H9 (cell line): ENCODE results near the gene FBN1. TPM values are rescaled to one million over a fixed set of nuclear protein-coding genes. Genes with fewer than 3 reads are reported as not detected.

Experiments
- DNase-seq: peaks from one replicate; pipeline ENCODE4 v3.0.0-alpha.2; 2017
- H2AFZ ChIP-seq: one replicate; pipeline ENCODE4 v1.6.1; 2013; ENCODE audit warnings: mild to moderate bottlenecking, low read length, control low read depth, moderate library complexity
- H2AK5ac ChIP-seq: 2 replicates; pipeline ENCODE4 v1.6.1; 2013; ENCODE audit warnings: low read length, control low read depth, mixed read lengths; ENCODE audit not compliant: insufficient read length
- H2BK120ac ChIP-seq: one replicate; pipeline ENCODE4 v1.6.1; 2013; ENCODE audit warnings: low read depth, mild to moderate bottlenecking, low read length, control low read depth, inconsistent platforms; ENCODE audit not compliant: poor library complexity, severe bottlenecking
- H2BK12ac ChIP-seq: 2 replicates; pipeline ENCODE4 v1.6.1; 2013; ENCODE audit warnings: low read length, control low read depth, mixed read lengths, low read depth; ENCODE audit not compliant: insufficient read length
- H2BK15ac ChIP-seq: 2 replicates; pipeline ENCODE4 v1.6.1; 2013; ENCODE audit warnings: low read depth, low read length, control low read depth
- H2BK20ac ChIP-seq: one replicate; pipeline ENCODE4 v1.6.1; 2013; ENCODE audit warnings: low read depth, mild to moderate bottlenecking, low read length, control low read depth, inconsistent platforms; ENCODE audit not compliant: poor library complexity, severe bottlenecking
- H2BK5ac ChIP-seq: 2 replicates; pipeline ENCODE4 v1.6.1; 2013; ENCODE audit warnings: low read length, control low read depth, mixed read lengths; ENCODE audit not compliant: insufficient read length
- H3K14ac ChIP-seq: 2 replicates; pipeline ENCODE4 v1.6.1; 2013; ENCODE audit warnings: low read length, control low read depth; ENCODE audit not compliant: insufficient read depth
- H3K18ac ChIP-seq: 2 replicates; pipeline ENCODE4 v1.6.1; 2013; ENCODE audit warnings: low read depth, mild to moderate bottlenecking, mixed read lengths, low read length, control low read depth; ENCODE audit not compliant: insufficient read length
- H3K23ac ChIP-seq: 2 replicates; pipeline ENCODE4 v1.6.1; 2013; ENCODE audit warnings: low read length, control low read depth, mixed read lengths, low read depth; ENCODE audit not compliant: insufficient read length
- H3K23me2 ChIP-seq: 2 replicates; pipeline ENCODE4 v1.6.1; 2013; ENCODE audit warnings: low read depth, mild to moderate bottlenecking, mixed read lengths, low read length, control low read depth; ENCODE audit not compliant: insufficient read length, poor library complexity, severe bottlenecking
- H3K27ac ChIP-seq: 2 replicates; pipeline ENCODE4 v1.5.1; 2013; ENCODE audit warnings: low read length, control low read depth, mixed read lengths, low read depth; ENCODE audit not compliant: insufficient read length
- H3K27me3 ChIP-seq: 2 replicates; pipeline ENCODE4 v1.6.1; 2013; ENCODE audit warnings: low read length, control low read depth, inconsistent platforms; ENCODE audit not compliant: insufficient read depth
- H3K4ac ChIP-seq: 2 replicates; pipeline ENCODE4 v1.6.1; 2013; ENCODE audit warnings: low read depth, mild to moderate bottlenecking, control low read depth, inconsistent platforms, low read length, moderate library complexity
- H3K4me1 ChIP-seq: 2 replicates; pipeline ENCODE4 v1.6.1; 2013; ENCODE audit warnings: low read length, control low read depth, inconsistent platforms; ENCODE audit not compliant: insufficient read depth
- H3K4me2 ChIP-seq: 2 replicates; pipeline ENCODE4 v1.6.1; 2013; ENCODE audit warnings: low read length, control low read depth, mixed read lengths; ENCODE audit not compliant: insufficient read length, insufficient read depth
- H3K56ac ChIP-seq: 2 replicates; pipeline ENCODE4 v1.6.1; 2013; ENCODE audit warnings: low read depth, mild to moderate bottlenecking, mixed read lengths, low read length, control low read depth; ENCODE audit not compliant: insufficient read length
- H3K79me1 ChIP-seq: 2 replicates; pipeline ENCODE4 v1.6.1; 2013; ENCODE audit warnings: low read depth, mild to moderate bottlenecking, moderate library complexity, low read length, control low read depth, inconsistent platforms; ENCODE audit not compliant: insufficient read depth, poor library complexity, severe bottlenecking
- H3K79me2 ChIP-seq: 2 replicates; pipeline ENCODE4 v1.6.1; 2013; ENCODE audit warnings: low read length, control low read depth, inconsistent platforms; ENCODE audit not compliant: insufficient read depth
- H3K9ac ChIP-seq: 2 replicates; pipeline ENCODE4 v1.6.1; 2013; ENCODE audit warnings: low read length, control low read depth, mixed read lengths; ENCODE audit not compliant: insufficient read length; ENCODE audit errors: extremely low read depth
- H3K9me3 ChIP-seq: one replicate; pipeline ENCODE4 v1.6.1; 2013; ENCODE audit warnings: low read depth, low read length, inconsistent platforms; ENCODE audit not compliant: control insufficient read depth
- H3T11ph ChIP-seq: one replicate; pipeline ENCODE4 v1.6.1; 2013; ENCODE audit warnings: mild to moderate bottlenecking, low read length, control low read depth, inconsistent platforms
- H4K20me1 ChIP-seq: one replicate; pipeline ENCODE4 v1.6.1; 2013; ENCODE audit not compliant: control insufficient read depth, insufficient read length, insufficient read depth
- H4K5ac ChIP-seq: 2 replicates; pipeline ENCODE4 v1.6.1; 2013; ENCODE audit warnings: low read depth, mild to moderate bottlenecking, mixed read lengths, low read length, control low read depth; ENCODE audit not compliant: insufficient read length
- H4K8ac ChIP-seq: replicated peaks from 2 replicates; pipeline ENCODE4 v1.6.1; 2013; ENCODE audit warnings: low read length, control low read depth, mixed read lengths, low read depth; ENCODE audit not compliant: insufficient read length
- H4K91ac ChIP-seq: 2 replicates; pipeline ENCODE4 v1.6.1; 2013; ENCODE audit warnings: low read depth, mild to moderate bottlenecking, moderate library complexity, mixed read lengths, low read length, control low read depth; ENCODE audit not compliant: insufficient read length
- H3K27ac Mint-ChIP-seq, 3 experiments: 2 replicates in 2 of 3; 3 replicates in 1 of 3; pipeline ENCODE4 v1.8.0; 2020 to 2021; ENCODE audit warnings: mixed read lengths in 3 of 3, mild to moderate bottlenecking in 1 of 3, moderate library complexity in 1 of 3
- H3K27me3 Mint-ChIP-seq: 2 replicates; pipeline ENCODE4 v1.8.0; 2021; ENCODE audit warnings: low read depth, mild to moderate bottlenecking, moderate library complexity, mixed read lengths
- H3K36me3 Mint-ChIP-seq, 3 experiments: 2 replicates in 2 of 3; 3 replicates in 1 of 3; pipeline ENCODE4 v1.8.0; 2020 to 2021; ENCODE audit warnings: low read depth in 3 of 3, mixed read lengths in 3 of 3; ENCODE audit not compliant: insufficient read depth in 1 of 3
- H3K4me1 Mint-ChIP-seq, 2 experiments: 2 replicates each; pipeline ENCODE4 v1.8.0; 2020; ENCODE audit warnings: mixed read lengths in 2 of 2
- H3K4me3 Mint-ChIP-seq, 2 experiments: 2 replicates in 1 of 2; 3 replicates in 1 of 2; pipeline ENCODE4 v1.8.0; 2020 to 2021; ENCODE audit warnings: mild to moderate bottlenecking in 2 of 2, mixed read lengths in 2 of 2, moderate library complexity in 1 of 2
- H3K9me3 Mint-ChIP-seq, 2 experiments: 2 replicates in 1 of 2; 3 replicates in 1 of 2; pipeline ENCODE4 v1.8.0; 2020; ENCODE audit warnings: mild to moderate bottlenecking in 2 of 2, mixed read lengths in 2 of 2, moderate library complexity in 1 of 2
- CTCF ChIP-seq: fragments of 200-600 bp; sonication (generic); conservative IDR thresholded peaks from 3 replicates; pipeline ENCODE4 v1.8.0; 2021; ENCODE audit warnings: antibody characterized with exemption, mild to moderate bottlenecking
- WGBS: extraction: QIAGEN DNeasy Blood & Tissue Kit; methylation state at CpG from one replicate; pipeline ENCODE4 v1.1.7; 2013; ENCODE audit warnings: missing lambda C conversion rate, low lambda C conversion rate, mixed read lengths; ENCODE audit not compliant: insufficient read length; ENCODE audit errors: extremely low coverage; 5-methylcytosine and 5-hydroxymethylcytosine counted together
- total RNA-seq: library from RNA; stranded (reverse); gene quantifications from 2 replicates; pipeline ENCODE4 v1.2.1, GENCODE V29; 2021

FBN1 gene
- total RNA-seq, 1 experiment from 2014 or later: 3.6 TPM

- no peaks in the 10 kb centered on the region for H3K9me3 ChIP-seq
- H3K79me1 ChIP-seq: no peaks in the 10 kb centered on the region
- no peak for TF ChIP-seq CTCF
- no peak overlapping the region for H4K91ac ChIP-seq
- H4K8ac ChIP-seq: no peak overlapping the region
- no peaks in the 10 kb centered on the region for H3K4me1 ChIP-seq
- Mint-ChIP-seq H3K27ac (no peak overlapping the region), H3K9me3 (peaks cover 2% of the 10 kb centered on the region in 2 experiments; a peak in 3 of 5 replicates), H3K27me3 (no peaks in the 10 kb centered on the region), H3K36me3 (peaks cover 0 to 2% (median 0%) of the 10 kb centered on the region in 3 experiments; a peak in 1 of 7 replicates), H3K4me1 (no peaks in the 10 kb centered on the region), H3K4me3 (no peak overlapping the region)
- whole genome bisulfite sequencing: no CpG with 5 or more reads among the region's 2 CpGs
- H3K14ac ChIP-seq: no peak overlapping the region
- H3K9ac ChIP-seq: no peak overlapping the region
- no peak overlapping the region for H3K23ac ChIP-seq
- no peak overlapping the region for H3K4ac ChIP-seq
- H3K27ac ChIP-seq: no peak overlapping the region
- no peaks in the 10 kb centered on the region for H3K79me2 ChIP-seq
- H3T11ph ChIP-seq: no peak overlapping the region
- no peaks in the 10 kb centered on the region for H3K23me2 ChIP-seq
- no peak overlapping the region for H2AK5ac ChIP-seq
- H2BK5ac ChIP-seq: no peak overlapping the region
- no peak overlapping the region for H2BK15ac ChIP-seq
- no peak overlapping the region for H2BK12ac ChIP-seq
- H4K20me1 ChIP-seq: no peaks in the 10 kb centered on the region
- no peak overlapping the region for H3K56ac ChIP-seq
- H2BK120ac ChIP-seq: no peak overlapping the region
- no peak overlapping the region for H2AFZ ChIP-seq
- no peak overlapping the region for H2BK20ac ChIP-seq
- H3K4me2 ChIP-seq: no peak overlapping the region
- DNase-seq: no peak
- H3K18ac ChIP-seq: no peak overlapping the region
- H3K27me3 ChIP-seq: no peaks in the 10 kb centered on the region
- H4K5ac ChIP-seq: no peak overlapping the region
These were observed 262.5 kb downstream of the FBN1 start for GRCh38 chr15:48383031-48383430.
